Islet of Langerhans (tissue), 1 donor: ENCODE data around the gene VAV2.

Experiments used
- FAIRE-seq: peaks from one replicate; lab custom pipeline; 2011; peaks lifted over from hg19 to GRCh38; lab: Jason Lieb, UNC

VAV2 gene

DNA sequence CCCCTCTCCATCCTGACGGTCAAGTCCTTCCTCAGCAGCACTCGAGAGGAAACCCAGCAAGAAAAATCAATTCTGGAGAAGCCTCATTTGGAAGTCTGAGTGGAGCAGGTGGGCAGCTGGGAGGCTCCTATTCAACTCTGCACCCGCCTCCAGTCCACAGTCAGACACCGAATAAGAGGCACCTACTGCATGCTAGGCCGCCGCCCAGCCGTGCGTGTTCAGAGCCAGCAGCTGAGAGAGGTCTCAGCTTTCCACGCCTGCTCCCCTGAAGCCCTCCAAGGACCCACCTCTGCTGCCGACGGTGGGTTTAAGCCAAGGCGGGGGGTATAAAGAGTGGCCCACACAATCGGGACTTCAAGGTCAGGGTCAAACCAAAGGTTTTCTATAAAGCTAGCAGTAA lies 41.9 kb downstream of the VAV2 start:
- no peak for FAIRE-seq

DNA sequence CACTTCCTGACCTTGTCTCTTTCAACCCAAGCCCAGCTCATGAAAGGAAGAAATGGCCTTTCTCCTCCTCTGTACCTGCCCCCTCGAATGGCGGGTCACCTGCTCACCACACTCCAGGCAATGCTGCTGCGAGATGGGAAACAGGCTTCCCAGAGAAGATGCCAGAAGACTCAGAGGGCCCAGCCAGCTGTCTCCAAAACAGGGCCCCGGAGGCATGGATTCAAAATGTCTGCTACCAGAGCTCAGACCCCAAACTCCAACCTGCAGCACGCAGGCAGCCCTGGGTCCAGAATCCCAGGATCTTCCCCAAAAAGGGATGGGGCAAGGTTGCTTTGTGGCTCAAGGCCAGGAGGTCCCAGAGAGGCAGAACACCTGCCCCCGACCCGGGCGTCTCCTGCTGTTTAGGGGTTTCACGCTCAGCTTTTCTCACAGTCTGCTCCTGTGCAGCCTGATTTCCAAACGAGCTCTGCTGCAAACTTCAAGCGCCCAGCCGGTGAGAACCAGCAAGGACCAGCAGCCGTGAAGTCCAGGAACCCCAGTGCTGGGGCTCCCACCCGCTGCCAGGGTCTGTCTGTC lies 42.5 kb downstream of the VAV2 start:
- no peak for FAIRE-seq

DNA sequence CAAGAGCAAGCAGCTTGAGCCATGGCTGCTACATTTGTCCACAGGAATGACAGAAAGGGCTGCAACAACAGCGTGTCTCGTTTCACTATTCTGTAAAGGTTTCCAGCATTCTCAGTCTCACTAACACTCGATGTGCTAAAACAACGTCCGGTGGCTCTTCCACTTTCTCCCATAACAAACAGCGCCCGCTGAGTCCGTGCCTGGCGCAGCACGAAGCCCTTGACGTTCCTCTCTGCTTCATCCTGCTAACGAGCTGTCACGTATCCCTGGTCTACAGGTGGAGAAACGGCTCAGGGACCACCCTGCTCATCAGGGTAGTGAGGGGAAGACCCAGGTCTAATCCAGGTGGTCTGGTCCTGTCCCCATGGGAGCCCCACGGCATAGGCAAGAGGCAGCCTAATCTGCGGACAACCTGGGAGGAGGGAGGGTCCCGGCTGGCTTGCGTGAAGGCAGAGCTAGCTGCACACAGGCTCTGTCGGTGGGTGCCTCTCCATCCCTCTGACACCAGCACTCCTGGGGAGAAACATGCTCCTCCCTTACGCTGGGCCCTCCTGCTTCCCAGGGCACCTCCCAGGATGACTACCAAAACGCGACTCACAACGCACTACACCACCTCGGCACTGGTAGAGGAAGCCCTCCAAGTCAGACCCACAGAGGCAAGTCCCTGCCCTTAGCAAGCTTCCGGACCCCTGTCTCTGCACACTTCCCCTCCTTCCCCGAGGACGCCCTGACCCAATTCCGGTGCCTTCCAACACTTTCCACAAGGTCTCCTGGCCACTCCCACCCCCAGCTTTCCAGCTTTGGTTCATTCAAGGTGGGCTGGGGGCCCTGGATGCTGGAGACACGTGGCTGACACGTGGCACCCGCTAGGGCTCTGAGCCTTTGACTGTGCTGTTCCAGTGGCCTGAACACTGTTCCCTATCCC lies 43.3 kb downstream of the VAV2 start:
- FAIRE-seq: no peak

- FAIRE-seq: no peak
These were observed 44.0 kb downstream of the VAV2 start for GRCh38 chr9:133948131-133948530.

DNA sequence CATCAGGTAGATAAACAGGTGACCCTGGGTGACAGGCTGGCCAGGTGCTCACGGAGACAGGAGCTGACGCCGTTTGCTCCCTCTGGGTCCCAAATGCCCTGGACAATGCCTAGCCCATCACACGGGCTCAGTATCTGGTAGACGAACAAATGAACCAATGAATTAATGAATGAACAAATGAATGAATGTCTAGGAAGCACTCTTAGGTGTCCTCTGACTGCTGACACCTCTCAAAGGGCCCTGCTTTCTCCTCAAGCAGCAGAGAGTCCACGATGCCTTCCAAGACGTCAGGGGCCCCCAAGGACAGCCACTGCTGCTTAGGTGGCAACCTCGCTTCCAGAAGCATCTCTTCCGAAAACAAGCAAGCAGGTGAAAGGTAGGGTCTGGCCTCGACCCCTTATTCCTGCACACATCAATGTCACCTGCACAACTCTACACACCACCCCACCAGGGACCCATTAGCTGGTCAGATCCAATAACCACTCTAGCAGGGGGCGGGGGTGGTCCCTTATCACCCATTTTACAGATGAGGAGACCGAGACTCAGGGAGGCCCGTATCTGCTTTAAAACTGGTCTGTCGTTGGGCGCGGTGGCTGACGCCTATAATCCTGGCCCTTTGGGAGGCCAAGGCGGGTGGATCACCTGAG lies 45.2 kb downstream of the VAV2 start:
- FAIRE-seq: no peak

GRCh38 chr9:133945977-133946753 lies 46.0 kb downstream of the VAV2 start:
- peak; percentile 36 for FAIRE-seq

DNA sequence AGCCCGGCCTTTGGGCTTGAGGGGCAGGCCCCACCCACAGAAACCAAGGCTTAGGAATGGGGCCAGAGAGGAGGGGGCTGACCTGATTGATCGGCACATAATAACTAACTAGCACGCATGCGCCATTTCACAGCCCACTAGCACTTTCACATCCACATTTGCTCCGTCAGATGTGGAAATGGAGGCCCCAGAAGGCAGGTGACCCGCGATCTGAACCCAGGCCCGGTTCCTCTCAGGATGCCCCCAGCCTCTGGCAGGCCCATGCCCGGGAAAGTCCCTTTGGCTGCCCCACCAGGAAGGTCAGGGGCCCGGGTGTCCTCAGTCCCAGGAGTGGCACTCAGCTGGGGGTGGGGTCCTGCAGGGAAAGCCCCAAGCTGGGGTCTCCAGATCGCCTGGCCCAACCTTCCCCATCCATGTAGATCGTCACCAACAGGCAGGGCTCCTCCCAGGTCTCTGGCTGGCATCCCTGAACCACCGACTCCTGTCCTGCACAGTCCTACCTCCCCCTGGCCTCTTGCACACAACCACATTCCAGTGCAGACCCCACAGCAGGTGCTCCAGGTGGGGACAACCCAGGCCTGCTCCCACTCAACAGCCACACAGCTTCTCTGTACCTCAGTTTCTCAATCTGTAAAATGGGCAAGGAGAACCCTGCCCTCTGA lies 46.7 kb downstream of the VAV2 start:
- FAIRE-seq: no peak

GRCh38 chr9:133944746-133945135 lies 47.4 kb downstream of the VAV2 start:
- no peak for FAIRE-seq

- no peak for FAIRE-seq
These were observed 48.1 kb downstream of the VAV2 start for GRCh38 chr9:133943781-133944745.

GRCh38 chr9:133943036-133943780 lies 48.9 kb downstream of the VAV2 start:
- FAIRE-seq: no peak

DNA sequence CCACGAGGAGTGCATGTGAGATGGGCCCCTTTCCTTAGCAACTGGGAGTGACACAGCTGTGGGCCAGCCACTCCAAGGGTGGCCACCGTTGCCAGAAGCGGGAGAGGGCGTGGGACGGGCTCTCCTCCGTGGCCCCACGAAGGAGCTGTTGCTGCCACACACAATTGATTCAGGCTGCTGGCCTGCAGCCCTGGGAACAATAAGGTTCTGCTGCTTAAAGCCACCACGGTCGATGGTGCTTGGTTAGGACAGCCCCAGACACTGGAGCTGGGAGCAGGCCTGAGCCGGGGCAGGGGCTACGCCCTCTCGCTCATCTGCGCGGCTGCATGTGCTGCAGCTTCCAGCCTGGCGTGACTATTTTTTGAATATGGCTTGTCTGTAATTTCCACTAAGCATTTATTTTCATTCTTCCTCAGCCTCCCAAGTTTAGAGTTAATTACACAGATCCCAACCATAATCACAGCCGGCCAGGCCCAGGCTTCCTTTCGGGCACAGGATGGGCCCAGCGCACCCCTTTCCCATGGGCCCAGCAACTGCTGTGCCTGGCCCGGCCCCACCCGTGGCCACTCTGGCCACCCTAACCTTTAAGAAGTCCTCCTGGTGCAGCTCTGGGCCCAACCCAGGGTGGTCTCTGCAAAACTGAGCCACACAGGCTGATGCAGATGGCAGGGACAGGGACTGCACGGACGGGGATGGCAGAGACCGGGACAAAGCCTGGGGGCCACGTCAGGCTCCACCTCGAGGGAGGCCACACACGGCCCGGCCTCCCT lies 49.7 kb downstream of the VAV2 start:
- no peak for FAIRE-seq

- no peak for FAIRE-seq
These were observed 52.3 kb downstream of the VAV2 start for GRCh38 chr9:133939845-133940244.

DNA sequence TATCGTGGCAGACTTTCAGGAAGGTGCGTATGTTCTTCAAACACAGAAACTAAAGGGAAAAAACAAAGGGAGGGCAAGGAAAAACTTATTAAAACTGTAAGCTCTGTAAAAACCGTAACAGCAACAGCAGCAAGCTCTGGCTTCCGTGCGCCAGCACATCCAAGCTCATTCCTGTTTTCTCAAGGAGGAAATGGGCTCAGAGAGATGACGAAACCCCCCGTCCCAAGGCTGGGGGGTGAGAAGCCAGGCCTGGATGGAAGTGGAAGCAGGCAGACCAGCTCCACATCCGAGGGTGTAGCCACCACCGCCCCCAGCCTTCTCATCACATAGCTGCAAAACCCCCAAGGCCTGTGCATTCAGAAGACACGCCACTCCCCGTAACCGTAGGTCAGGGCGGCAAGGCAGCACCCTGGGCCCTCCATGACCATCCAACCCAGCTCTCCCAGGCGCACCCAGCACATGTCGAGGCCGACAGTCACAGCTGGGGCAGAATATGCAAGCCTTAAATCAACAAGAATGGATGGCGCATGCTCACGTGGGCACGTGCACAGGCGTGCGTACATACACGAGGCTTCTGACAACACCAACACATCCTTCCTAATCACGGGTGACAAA lies 52.8 kb downstream of the VAV2 start:
- no peak for FAIRE-seq

DNA sequence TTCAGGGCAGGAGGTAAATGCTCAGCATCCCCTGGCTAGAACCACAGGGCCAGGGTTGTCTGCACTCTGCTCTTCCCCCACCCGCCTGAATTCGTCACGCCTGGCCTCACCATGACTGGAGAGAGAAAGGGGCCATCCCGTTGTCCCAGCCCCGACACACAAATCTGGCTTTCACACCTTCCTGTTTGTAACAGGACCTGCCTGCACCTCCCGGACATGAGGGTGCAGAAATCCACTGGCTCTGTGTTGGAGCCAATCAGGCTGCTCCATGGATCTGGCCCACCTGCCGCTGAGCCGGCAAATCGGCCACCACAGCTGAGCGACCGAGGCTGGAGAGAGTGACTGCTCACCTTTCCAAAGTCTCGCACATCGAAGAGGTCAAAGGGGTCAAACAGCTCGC lies 53.4 kb downstream of the VAV2 start:
- no peak for FAIRE-seq

DNA sequence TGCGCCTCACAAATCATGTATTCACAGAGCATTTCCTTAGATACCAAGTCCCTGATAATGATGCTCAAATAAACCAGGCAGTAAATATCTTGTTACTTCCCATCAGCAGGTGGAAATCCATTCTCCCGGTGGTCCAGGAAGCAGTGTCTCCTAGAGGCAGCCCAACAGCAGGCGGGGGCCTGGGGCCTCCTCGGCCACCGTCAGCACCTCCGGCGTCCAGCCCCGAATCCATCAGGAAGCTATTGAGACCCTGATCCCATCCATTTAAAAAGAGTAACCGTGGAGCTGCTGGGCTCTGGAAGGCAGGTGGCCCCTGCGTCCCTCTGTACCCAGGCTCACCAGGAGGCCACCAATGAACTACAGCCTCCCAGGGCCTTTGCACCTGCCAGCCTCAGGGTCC lies 54.0 kb downstream of the VAV2 start:
- FAIRE-seq: no peak

DNA sequence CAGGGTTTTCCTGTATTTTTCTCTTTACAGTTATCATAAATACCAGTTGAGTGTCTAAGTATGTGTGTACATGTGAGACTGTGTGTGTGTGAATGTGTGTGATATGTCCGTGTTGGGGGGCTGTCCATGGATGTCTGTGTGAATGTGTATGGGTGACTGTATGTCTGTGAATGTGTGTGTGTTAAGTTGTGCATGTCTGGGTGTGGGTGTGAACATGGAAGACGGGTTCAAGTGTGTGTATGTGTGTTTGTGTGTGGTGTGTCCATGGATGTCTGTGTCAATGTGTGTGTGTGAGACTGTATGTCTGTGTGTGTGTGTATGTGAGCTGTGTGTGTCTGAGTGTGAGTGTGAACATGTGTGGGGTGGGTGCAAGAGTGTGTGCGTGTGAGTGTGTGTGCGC lies 55.0 kb downstream of the VAV2 start:
- FAIRE-seq: no peak

GRCh38 chr9:133935328-133936005 lies 56.7 kb downstream of the VAV2 start:
- no peak for FAIRE-seq
